ENCODE data around the gene C13orf42.

GRCh38 chr13:51155161-51155560 lies 44.1 kb upstream of the C13orf42 start:
- TF ChIP-seq POLR2AphosphoS5 (IDR thresholded peaks at IDR 0.05): no peak
- TF ChIP-seq, protein P1, sequence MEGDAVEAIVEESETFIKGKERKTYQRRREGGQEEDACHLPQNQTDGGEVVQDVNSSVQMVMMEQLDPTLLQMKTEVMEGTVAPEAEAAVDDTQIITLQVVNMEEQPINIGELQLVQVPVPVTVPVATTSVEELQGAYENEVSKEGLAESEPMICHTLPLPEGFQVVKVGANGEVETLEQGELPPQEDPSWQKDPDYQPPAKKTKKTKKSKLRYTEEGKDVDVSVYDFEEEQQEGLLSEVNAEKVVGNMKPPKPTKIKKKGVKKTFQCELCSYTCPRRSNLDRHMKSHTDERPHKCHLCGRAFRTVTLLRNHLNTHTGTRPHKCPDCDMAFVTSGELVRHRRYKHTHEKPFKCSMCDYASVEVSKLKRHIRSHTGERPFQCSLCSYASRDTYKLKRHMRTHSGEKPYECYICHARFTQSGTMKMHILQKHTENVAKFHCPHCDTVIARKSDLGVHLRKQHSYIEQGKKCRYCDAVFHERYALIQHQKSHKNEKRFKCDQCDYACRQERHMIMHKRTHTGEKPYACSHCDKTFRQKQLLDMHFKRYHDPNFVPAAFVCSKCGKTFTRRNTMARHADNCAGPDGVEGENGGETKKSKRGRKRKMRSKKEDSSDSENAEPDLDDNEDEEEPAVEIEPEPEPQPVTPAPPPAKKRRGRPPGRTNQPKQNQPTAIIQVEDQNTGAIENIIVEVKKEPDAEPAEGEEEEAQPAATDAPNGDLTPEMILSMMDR (IDR thresholded peaks at IDR 0.05): no peak
